GM19467 (cell line): ENCODE data around the gene MYOM1.
"Not testable (repeated sequence)": the region's sequence is repeated elsewhere in the genome, so short reads cannot be mapped to it uniquely, and the experiment has no call there.

Experiments used
- ATAC-seq: cut with Tn5 transposase; IDR thresholded peaks from one replicate; pipeline ENCODE4 v1.9.1; 2021; ENCODE audit warnings: mild to moderate bottlenecking, moderate library complexity; ENCODE audit not compliant: unreplicated experiment

The MYOM1 gene

GRCh38 chr18:3221496-3221895 is 1.7 kb upstream of the MYOM1 start:
- no peak for ATAC-seq

GRCh38 chr18:3220868-3221267 is 1.1 kb upstream of the MYOM1 start:
- not testable (repeated sequence) for ATAC-seq

GRCh38 chr18:3219241-3219630 is 532 bp downstream of the MYOM1 start:
- ATAC-seq = no peak

GRCh38 chr18:3218819-3219218 is 949 bp downstream of the MYOM1 start:
- no peak for ATAC-seq

GRCh38 chr18:3217948-3218647 is 1.7 kb downstream of the MYOM1 start:
- no peak for ATAC-seq

- ATAC-seq = no peak
These were observed 2.8 kb downstream of the MYOM1 start for GRCh38 chr18:3216987-3217386.

GRCh38 chr18:3214855-3215637 is 4.7 kb downstream of the MYOM1 start:
- no peak for ATAC-seq

GRCh38 chr18:3213300-3214059 is 6.3 kb downstream of the MYOM1 start:
- ATAC-seq = no peak

GRCh38 chr18:3212657-3213056 is 7.1 kb downstream of the MYOM1 start:
- ATAC-seq = no peak

- no peak for ATAC-seq
These were observed 8.4 kb downstream of the MYOM1 start for GRCh38 chr18:3211236-3211992.

- ATAC-seq = peak; percentile 54
These were observed 9.8 kb downstream of the MYOM1 start for GRCh38 chr18:3209859-3210569.

- no peak for ATAC-seq
These were observed 12.2 kb downstream of the MYOM1 start for GRCh38 chr18:3207565-3207964.

- ATAC-seq = no peak
These were observed 14.5 kb downstream of the MYOM1 start for GRCh38 chr18:3205239-3205638.

GRCh38 chr18:3199942-3200645 is 19.7 kb downstream of the MYOM1 start:
- ATAC-seq = no peak

GRCh38 chr18:3198260-3198860 is 21.4 kb downstream of the MYOM1 start:
- ATAC-seq = not testable (repeated sequence)

GRCh38 chr18:3194947-3195612 is 24.7 kb downstream of the MYOM1 start:
- no peak for ATAC-seq

- ATAC-seq = no peak
These were observed 26.4 kb downstream of the MYOM1 start for GRCh38 chr18:3193331-3193730.

GRCh38 chr18:3192752-3193151 is 27.0 kb downstream of the MYOM1 start:
- no peak for ATAC-seq

GRCh38 chr18:3192286-3192685 is 27.5 kb downstream of the MYOM1 start:
- ATAC-seq = no peak
